ENCODE data around the gene YTHDF2.

The YTHDF2 gene

DNA sequence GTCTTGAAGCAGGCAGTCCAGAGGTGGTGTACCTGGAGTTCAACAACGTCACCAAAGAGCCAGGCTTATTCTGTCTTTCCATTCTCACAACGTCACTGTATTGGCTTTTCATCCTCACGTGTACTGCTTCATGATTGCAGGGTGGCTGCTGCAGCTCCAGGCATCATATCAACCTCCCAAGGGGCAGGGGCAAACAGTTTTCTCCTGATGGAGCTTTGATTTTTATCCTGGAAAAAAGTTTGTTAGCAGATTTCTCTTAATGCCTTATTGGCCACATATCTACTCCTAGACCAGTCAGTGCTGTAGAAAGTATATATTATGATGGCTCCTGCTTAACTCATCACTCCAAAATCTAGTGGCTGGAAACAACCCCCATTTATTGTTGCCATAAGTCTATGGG lies 66.9 kb downstream of the YTHDF2 start:
- DNase-seq = no peak

DNA sequence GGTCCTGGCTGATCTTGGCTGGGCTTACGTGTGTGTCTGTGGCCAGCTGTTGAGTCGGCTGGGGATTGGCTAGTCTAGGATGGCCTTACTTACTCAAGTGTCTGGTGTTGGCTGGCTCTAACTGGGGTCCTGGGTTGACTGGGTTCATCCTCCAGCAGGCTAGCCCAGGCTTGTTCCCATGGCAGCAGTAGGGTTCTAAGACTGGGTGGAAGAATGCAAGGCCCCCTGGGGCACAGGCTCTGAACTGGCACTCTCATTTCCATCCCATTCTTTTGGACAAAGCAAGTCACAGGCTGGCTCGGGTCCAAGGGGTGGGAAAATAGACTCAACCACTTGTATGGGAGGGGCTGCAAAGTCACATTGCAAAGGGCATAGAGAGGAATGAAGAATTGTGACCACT lies 67.3 kb downstream of the YTHDF2 start:
- DNase-seq = no peak

DNA sequence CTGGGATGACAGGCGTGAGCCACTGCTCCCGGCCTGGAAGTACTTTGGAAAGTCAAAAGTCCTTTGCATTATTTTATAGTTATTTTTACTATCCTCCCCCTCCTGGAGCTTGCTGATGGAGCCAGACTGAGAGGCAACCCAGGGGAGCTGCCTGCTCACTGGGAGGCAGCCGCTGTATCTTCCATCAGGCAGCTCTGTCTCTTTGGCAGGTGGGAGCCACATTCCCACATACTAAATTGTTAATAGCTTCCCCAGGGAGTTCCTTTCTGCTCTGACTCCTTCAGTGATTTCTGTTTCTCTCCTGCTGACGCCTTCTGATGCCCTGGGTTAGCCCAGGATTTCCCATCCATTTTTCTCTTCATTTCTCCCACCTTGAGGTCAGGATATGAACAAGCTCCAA lies 70.3 kb downstream of the YTHDF2 start:
- DNase-seq = no peak

DNA sequence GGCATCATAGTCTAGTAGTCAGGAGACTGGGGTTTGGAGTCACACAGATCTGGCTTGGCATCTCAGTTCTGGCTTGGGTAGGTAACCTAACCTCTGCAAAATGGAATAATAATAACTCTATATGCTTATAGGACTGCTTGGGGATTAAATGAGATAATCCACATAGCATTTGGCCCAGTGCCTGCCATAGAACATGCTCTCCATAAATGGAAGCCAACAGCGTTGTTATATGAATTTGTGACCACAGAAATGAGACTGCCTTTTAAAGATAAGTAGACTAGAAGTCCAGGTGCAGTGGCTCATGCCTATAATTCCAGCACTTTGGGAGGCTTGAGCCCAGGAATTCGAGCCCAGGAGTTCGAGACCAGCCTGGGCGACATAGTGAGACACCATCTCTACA lies 71.2 kb downstream of the YTHDF2 start:
- DNase-seq = no peak

DNA sequence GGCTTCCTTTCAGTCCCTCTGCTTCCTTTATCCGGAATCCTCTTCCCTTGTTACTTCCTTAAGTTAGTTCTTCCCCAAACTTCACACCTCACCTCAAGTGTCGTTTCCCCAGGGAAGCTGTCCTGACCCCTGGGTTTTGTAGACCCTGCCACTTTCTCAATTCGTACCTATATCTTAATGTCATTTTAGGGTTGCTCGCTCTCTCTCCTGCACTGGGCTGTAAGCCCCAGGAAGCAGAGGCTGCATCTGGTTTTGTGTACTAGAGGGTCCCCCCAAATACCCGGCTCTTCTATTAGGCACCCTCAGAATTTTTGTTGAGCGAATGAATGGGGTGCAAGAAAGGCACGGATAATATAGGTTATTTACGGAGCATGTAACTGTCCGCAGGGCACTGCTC lies 74.6 kb downstream of the YTHDF2 start:
- DNase-seq = no peak

DNA sequence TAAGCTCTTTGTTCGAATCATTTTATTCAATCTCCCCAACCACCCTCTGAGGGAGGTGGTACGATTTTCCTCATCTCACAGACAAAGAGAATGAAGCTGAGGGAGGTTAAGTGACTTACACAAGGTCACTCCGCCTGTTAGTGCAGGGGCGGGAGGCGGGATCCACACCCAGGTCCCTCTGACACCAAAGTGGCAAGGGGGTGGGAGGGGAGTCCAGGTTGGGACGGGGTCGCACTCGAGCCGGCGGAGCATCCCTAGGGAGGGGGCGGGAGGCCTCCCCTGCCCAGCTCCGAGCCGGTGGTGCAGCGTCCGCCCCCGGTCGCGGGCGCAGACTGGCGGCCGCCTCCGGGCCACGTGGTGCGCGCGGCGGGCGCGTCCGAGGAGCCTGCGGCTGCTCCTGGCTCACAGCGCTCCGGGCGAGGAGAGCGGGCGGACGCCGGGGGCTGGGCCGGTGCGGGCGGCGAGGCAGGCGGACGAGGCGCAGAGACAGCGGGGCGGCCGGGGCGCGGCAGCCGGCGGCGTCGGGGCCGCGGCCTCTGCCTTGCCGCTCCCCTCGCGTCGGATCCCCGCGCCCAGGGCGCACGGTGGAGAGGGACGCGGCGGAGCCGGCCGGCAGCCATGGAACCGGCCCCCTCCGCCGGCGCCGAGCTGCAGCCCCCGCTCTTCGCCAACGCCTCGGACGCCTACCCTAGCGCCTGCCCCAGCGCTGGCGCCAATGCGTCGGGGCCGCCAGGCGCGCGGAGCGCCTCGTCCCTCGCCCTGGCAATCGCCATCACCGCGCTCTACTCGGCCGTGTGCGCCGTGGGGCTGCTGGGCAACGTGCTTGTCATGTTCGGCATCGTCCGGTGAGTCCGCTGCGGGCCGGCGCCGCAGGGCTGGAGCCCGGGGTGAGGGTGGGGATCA lies 75.3 kb downstream of the YTHDF2 start, which contains the start of gene OPRD1:
Gene OPRD1, plus strand, starts transcription at position 405 of the 903 bp plus-strand sequence. Its CDS starts 214 bp downstream, at position 619.
- no peak for DNase-seq

DNA sequence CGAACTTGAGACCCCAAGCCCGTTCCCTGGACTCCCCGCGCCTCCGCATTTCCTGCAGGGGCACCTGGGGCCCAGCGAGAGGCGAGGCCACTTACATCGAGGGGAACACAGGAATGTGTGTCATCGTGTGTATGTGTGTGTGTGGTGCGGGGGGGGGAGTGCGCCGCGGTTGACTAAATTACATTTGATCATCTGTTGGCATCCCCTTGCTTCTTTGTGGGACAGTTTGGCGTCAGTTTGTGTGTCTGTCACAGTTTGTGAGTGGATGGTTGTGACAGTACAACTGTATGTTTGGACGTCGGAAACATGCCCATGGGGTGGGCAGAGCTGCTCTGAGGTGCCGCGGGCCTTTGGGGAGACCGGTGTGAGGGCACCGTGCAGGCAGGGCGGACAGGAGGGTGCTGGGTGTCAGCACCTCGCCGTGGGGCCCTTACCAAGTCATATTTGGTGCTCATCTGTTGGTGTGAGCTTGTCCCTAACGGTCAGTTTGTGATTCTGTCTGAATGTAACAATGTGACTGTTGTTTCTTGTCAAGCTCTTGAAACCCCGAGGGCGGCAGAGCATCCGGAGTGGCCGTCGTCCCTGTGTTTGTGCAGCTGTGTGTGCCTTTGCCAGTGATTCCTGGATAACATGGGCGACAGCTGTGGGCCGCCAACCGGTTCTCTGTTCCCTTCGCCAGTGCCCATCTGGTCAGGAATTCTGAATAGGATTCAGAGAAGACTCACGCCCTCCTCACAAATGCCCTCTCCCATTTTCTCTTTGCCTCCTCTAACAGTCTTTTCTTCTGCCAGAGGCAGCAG lies 76.1 kb downstream of the YTHDF2 start:
- DNase-seq = no peak

DNA sequence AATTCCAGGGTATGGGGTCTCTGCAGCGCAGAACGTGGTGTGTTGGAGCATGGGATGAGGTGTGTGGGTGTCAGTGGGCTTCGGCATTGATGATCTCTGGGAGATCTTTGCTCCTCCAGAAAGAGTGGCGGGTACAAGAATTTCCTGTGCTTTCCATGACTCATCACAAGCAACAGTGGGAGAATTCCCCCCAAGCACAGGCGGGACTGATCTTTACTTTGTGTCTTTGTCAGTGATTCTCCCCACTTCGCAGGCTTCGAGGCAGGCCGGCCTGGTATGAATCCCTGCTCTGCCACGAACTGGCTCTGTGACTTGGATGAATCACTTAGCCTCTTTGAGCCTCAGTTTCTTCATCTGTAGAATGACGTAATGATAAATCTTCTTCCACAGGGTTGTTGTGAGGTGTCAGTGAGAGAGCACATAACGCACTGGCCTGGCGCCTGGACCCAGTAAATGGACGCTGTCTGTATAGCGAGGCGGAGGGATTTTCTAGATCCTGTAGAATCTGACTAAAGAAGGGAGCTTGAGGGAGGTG lies 77.3 kb downstream of the YTHDF2 start:
- DNase-seq = no peak

DNA sequence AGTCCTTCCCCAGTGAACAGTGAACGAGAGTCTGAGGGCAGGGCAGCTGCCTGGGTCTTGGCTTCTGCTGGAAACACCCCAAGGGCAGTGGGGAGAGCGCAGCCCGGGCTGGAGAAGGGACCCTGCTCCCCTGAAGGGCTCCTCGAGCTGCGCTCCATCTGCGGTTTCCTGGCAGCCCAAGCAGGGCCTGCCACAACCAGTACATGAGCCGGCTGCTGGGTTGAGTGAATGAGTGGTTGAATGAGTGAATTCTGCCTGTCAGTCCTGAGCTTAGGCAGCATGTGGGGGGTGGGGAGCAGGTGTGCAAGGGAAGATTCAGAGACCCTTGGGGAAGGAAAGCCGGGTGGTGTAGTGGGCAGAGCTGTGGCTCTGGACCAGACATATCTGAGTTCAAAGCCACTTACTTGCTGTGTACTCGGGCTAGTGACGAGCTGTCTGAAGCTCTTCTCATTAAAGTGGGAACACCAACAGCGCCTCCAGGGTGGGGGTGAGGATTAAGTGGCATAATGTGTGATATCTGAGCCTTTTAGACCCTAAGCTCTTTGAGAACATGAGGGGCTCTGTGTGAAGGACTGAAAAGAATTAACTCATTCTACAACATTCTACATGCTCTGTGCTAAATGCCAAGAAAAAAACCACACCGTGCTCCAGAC lies 78.9 kb downstream of the YTHDF2 start:
- DNase-seq = no peak

DNA sequence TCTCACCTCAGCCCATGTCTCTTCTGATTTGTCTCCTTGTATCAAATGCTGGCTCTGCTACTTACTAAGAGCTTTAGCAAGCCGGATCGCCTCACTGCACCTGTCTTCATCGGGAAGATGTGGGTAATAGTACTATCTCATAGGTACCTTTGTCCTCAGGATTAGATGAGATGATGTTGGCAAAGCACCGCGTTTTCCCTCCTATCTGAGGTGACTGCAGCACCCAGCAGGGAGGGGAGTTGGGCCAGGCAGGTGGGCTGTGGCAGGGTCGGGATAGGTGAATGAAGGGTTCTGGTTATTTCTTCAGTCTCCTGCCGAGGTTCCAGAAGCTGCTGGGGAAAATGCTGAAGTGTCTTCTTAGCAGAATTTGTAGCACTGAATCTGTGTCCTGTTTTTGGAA lies 80.4 kb downstream of the YTHDF2 start:
- DNase-seq = no peak

DNA sequence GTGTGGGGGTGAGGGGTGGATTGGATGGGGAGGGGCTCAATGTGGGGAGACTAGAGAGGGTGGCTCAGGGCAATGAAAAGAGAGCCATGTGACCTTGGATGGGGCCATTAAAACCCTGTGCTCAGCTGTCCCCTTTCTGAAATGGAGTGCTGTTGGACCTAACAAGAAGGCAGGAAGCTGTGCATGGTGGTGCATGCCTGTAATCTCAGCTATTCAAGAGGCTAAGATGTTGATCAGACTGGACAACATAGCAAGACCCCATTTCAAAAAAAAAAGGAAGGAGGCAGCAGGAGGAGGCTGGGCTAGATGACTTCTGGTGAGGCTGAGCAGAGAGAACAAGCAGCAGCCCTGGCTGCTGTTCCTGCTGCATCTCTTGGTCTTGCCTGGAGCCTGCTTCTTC lies 82.3 kb downstream of the YTHDF2 start:
- DNase-seq = no peak

All from stimulated activated CD8-positive, alpha-beta memory T cell treated with anti-CD3 and anti-CD28 coated beads, Interleukin-4, amount 100 ng/mL, for 48 hours (primary cell).